Loucy (cell line): ENCODE data around the gene EYA3.

Experiments
- H2AFZ ChIP-seq: fragments of 200-600 bp; sonication (generic); 2 replicates; pipeline ENCODE4 v1.6.0; 2016; ENCODE audit warnings: antibody characterized with exemption, mild to moderate bottlenecking, low read length, moderate library complexity
- H3F3A ChIP-seq: fragments of 200-600 bp; 2 replicates; pipeline ENCODE4 v1.6.0; 2016; ENCODE audit warnings: antibody characterized with exemption, low read depth, mild to moderate bottlenecking
- H3K27me3 ChIP-seq: fragments of 200-600 bp; sonication (generic); 2 replicates; pipeline ENCODE4 v1.6.1; 2014; ENCODE audit warnings: low read length, mild to moderate bottlenecking; ENCODE audit not compliant: insufficient read depth, poor library complexity, severe bottlenecking
- H3K36me3 ChIP-seq: fragments of 200-600 bp; sonication (generic); 2 replicates; pipeline ENCODE4 v1.6.1; 2016; ENCODE audit warnings: low read length; ENCODE audit not compliant: insufficient read depth
- H3K4me1 ChIP-seq: fragments of 200-600 bp; sonication (generic); 2 replicates; pipeline ENCODE4 v1.5.1; 2014; ENCODE audit warnings: low read length, mild to moderate bottlenecking; ENCODE audit not compliant: insufficient read depth, poor library complexity, severe bottlenecking
- H3K4me2 ChIP-seq: fragments of 200-600 bp; sonication (generic); 2 replicates; pipeline ENCODE4 v1.6.0; 2014; ENCODE audit warnings: antibody characterized with exemption, low read length, low read depth, mild to moderate bottlenecking; ENCODE audit not compliant: poor library complexity, severe bottlenecking
- H3K4me3 ChIP-seq: fragments of 200-600 bp; sonication (generic); 2 replicates; pipeline ENCODE4 v1.5.1; 2014; ENCODE audit warnings: low read length, mild to moderate bottlenecking, mixed read lengths; ENCODE audit not compliant: poor library complexity, severe bottlenecking
- H3K79me2 ChIP-seq: fragments of 200-600 bp; sonication (generic); 2 replicates; pipeline ENCODE4 v1.6.1; 2014; ENCODE audit warnings: low read length; ENCODE audit not compliant: insufficient read depth
- H3K9ac ChIP-seq: fragments of 200-600 bp; sonication (generic); 2 replicates; pipeline ENCODE4 v1.6.0; 2014; ENCODE audit warnings: mild to moderate bottlenecking, low read depth, low read length, moderate library complexity; ENCODE audit not compliant: poor library complexity, severe bottlenecking
- H3K9me2 ChIP-seq: fragments of 200-600 bp; sonication (generic); replicated peaks from 2 replicates; pipeline ENCODE4 v1.6.1; 2016; ENCODE audit warnings: low read depth, low read length, mixed read lengths
- H3K9me3 ChIP-seq: fragments of 200-600 bp; sonication (generic); 2 replicates; pipeline ENCODE4 v1.6.1; 2014; ENCODE audit warnings: mild to moderate bottlenecking, antibody characterized with exemption, low read length, low read depth; ENCODE audit not compliant: insufficient read depth
- H4K20me1 ChIP-seq: fragments of 200-600 bp; sonication (generic); 2 replicates; pipeline ENCODE4 v1.6.0; 2014; ENCODE audit warnings: antibody characterized with exemption, low read length, mild to moderate bottlenecking; ENCODE audit not compliant: insufficient read depth, poor library complexity, severe bottlenecking
- CTCF ChIP-seq: fragments of 200-600 bp; sonication (generic); conservative IDR thresholded peaks from 2 replicates; pipeline ENCODE4 v1.5.1; 2014; ENCODE audit warnings: mild to moderate bottlenecking, antibody characterized with exemption, low read length
- EZH2phosphoT487 ChIP-seq: fragments of 200-600 bp; IDR thresholded peaks from 2 replicates; pipeline ENCODE4 v1.6.1; 2018; ENCODE audit warnings: antibody characterized with exemption, mild to moderate bottlenecking, moderate library complexity, borderline replicate concordance

EYA3 gene

GRCh38 chr1:27967106-27967883 is 121.1 kb downstream of the EYA3 start:
- Histone ChIP-seq H4K20me1 (no peaks in the 10 kb centered on the region), H3K9ac (no peak overlapping the region), H3F3A (no peaks in the 10 kb centered on the region), H3K9me3 (no peaks in the 10 kb centered on the region), H3K79me2 (no peaks in the 10 kb centered on the region), H3K4me1 (no peaks in the 10 kb centered on the region), H3K36me3 (peaks cover 31% of the 10 kb centered on the region; the same call in 1 of the 2 replicates), H3K9me2 (no peaks in the 10 kb centered on the region), H3K27me3 (no peaks in the 10 kb centered on the region), H3K4me2 (no peak overlapping the region), H2AFZ (no peak overlapping the region), H3K4me3 (no peak overlapping the region)
- TF ChIP-seq CTCF, result no peak

- H3K27me3 ChIP-seq, result no peaks in the 10 kb centered on the region
- H3K9me3 ChIP-seq, result no peaks in the 10 kb centered on the region
- H3F3A ChIP-seq, result no peaks in the 10 kb centered on the region
- H3K9ac ChIP-seq, result no peak overlapping the region
- H2AFZ ChIP-seq, result no peak overlapping the region
- H3K36me3 ChIP-seq, result peaks cover 31% of the 10 kb centered on the region; the same call in 1 of the 2 replicates
- H3K4me3 ChIP-seq, result no peak overlapping the region
- no peaks in the 10 kb centered on the region for H3K9me2 ChIP-seq
- no peak overlapping the region for H3K4me2 ChIP-seq
- no peaks in the 10 kb centered on the region for H3K79me2 ChIP-seq
- no peaks in the 10 kb centered on the region for H4K20me1 ChIP-seq
- peaks cover 3% of the 10 kb centered on the region for H3K4me1 ChIP-seq
- TF ChIP-seq EZH2phosphoT487, result no peak
- TF ChIP-seq CTCF, result no peak
Measured at GRCh38 chr1:27966402-27967105, 121.9 kb downstream of the EYA3 start.

- Histone ChIP-seq H3K36me3 (peaks cover 22% of the 10 kb centered on the region; the same call in 1 of the 2 replicates), H3K4me3 (no peak overlapping the region), H2AFZ (no peak overlapping the region), H3K9me3 (no peaks in the 10 kb centered on the region), H3F3A (no peaks in the 10 kb centered on the region), H3K9me2 (no peaks in the 10 kb centered on the region), H3K4me2 (no peak overlapping the region), H3K79me2 (peaks cover 7% of the 10 kb centered on the region; the same call in 1 of the 2 replicates), H3K9ac (no peak overlapping the region), H4K20me1 (no peaks in the 10 kb centered on the region), H3K27me3 (no peaks in the 10 kb centered on the region), H3K4me1 (peaks cover 20% of the 10 kb centered on the region)
- TF ChIP-seq CTCF, result no peak
- TF ChIP-seq EZH2phosphoT487, result no peak
Measured at GRCh38 chr1:27963393-27963792, 125.0 kb downstream of the EYA3 start.
